GM12878 (cell line): Measurements from ENCODE around the gene SEMA4A. TPM values are rescaled to one million over a fixed set of nuclear protein-coding genes. Genes with fewer than 3 reads are reported as not detected.

ENCODE experiments used
- ATAC-seq: fragments of 200-7000 bp; cut with Tn5 transposase; 3 replicates; pipeline ENCODE4 v1.9.1; 2020; ENCODE audit warnings: mild to moderate bottlenecking, moderate library complexity
- BruUV-seq: library from RNA; stranded (reverse); fragments of 400-500 nt; replicated peaks from 2 replicates; lab custom pipeline; 2021; lab: Mats Ljungman, UMichigan
- CTCF ChIA-PET: fragments of 300-600 bp; sonication (Branson Sonifier 250); formaldehyde crosslinking; extraction: SDS; loops from one replicate; lab custom pipeline; 2021; ENCODE audit warnings: inconsistent platforms; lab: Yijun Ruan, JAX
- POLR2A ChIA-PET: fragments of 350-600 bp; formaldehyde crosslinking; extraction: SDS; loops from one replicate; lab custom pipeline; 2021; ENCODE audit warnings: inconsistent platforms; lab: Charles Lee
- RAD21 ChIA-PET: fragments of 300-600 bp; sonication (Branson Sonifier 250); formaldehyde crosslinking; loops from one replicate; lab custom pipeline; 2023; ENCODE audit warnings: antibody characterized with exemption; ENCODE audit not compliant: unreplicated experiment; lab: Charles Lee
- SMC1A ChIA-PET: fragments of 300-600 bp; sonication (Branson Sonifier 250); formaldehyde crosslinking; loops from one replicate; lab custom pipeline; 2023; ENCODE audit not compliant: unreplicated experiment, uncharacterized antibody; lab: Charles Lee
- DNase-seq: peaks from one replicate; pipeline ENCODE4 v3.0.0-alpha.2; 2011; ENCODE audit warnings: low read depth, low spot score
- FAIRE-seq: peaks from 3 replicates; lab custom pipeline; 2011; peaks lifted over from hg19 to GRCh38; lab: Jason Lieb, UNC
- H2AFZ ChIP-seq: 2 replicates; pipeline ENCODE4 v1.6.0; 2011; ENCODE audit warnings: low read depth, low read length, control low read depth; ENCODE audit not compliant: control insufficient read depth
- H3K27ac ChIP-seq: 2 replicates; pipeline ENCODE4 v1.5.1; 2011; ENCODE audit warnings: control low read depth; ENCODE audit not compliant: control insufficient read depth, insufficient read depth
- H3K27me3 ChIP-seq, 2 experiments: replicated peaks in 1 of 2; 2 replicates each; pipeline versions ENCODE4 v1.6.0 to v1.6.1; 2011; ENCODE audit warnings: low read length in 1 of 2; ENCODE audit not compliant: control insufficient read depth in 2 of 2, insufficient read depth in 2 of 2
- H3K36me3 ChIP-seq, 2 experiments: 2 replicates each; pipeline ENCODE4 v1.5.1; 2011; ENCODE audit warnings: low read length in 1 of 2; ENCODE audit not compliant: control insufficient read depth in 2 of 2, insufficient read depth in 2 of 2
- H3K4me1 ChIP-seq: 2 replicates; pipeline ENCODE4 v1.6.1; 2011; ENCODE audit warnings: mild to moderate bottlenecking, low read length, moderate library complexity, mixed read lengths; ENCODE audit not compliant: control insufficient read depth, insufficient read depth
- H3K4me2 ChIP-seq: 2 replicates; pipeline ENCODE4 v1.6.0; 2011; ENCODE audit warnings: control low read depth; ENCODE audit not compliant: control insufficient read depth, insufficient read depth
- H3K4me3 ChIP-seq: fragments of 200-600 bp; sonication (generic); 2 replicates; pipeline ENCODE4 v1.5.1; 2016
- H3K79me2 ChIP-seq: 2 replicates; pipeline ENCODE4 v1.6.0; 2011; ENCODE audit warnings: low read length; ENCODE audit not compliant: control insufficient read depth, insufficient read depth
- H3K9ac ChIP-seq: 2 replicates; pipeline ENCODE4 v1.8.0; 2011; ENCODE audit warnings: low read length, control low read depth, mixed read lengths; ENCODE audit not compliant: control insufficient read depth, insufficient read depth
- H3K9me3 ChIP-seq: replicated peaks from 3 replicates; pipeline ENCODE4 v1.5.1; 2011; ENCODE audit warnings: mild to moderate bottlenecking, low read length; ENCODE audit not compliant: control insufficient read depth, insufficient read depth
- H4K20me1 ChIP-seq: 2 replicates; pipeline ENCODE4 v1.6.0; 2011; ENCODE audit not compliant: control insufficient read depth, insufficient read depth
- EED ChIP-seq: sonication (generic); IDR thresholded peaks from 2 replicates; pipeline ENCODE4 v1.6.1; 2016; ENCODE audit warnings: antibody characterized with exemption, low read depth
- IKZF1 ChIP-seq: fragments of 450-650 bp; conservative IDR thresholded peaks from 2 replicates; pipeline ENCODE4 v1.6.1; 2017; ENCODE audit warnings: antibody characterized with exemption, mild to moderate bottlenecking
- KLF5 ChIP-seq: fragments of 450-650 bp; IDR thresholded peaks from 2 replicates; pipeline ENCODE4 v1.6.1; 2014; ENCODE audit warnings: mild to moderate bottlenecking; ENCODE audit not compliant: partially characterized antibody
- NFIC ChIP-seq: IDR thresholded peaks from 2 replicates; pipeline ENCODE4 v1.6.1; 2012; ENCODE audit warnings: low read depth, mild to moderate bottlenecking, inconsistent platforms, low read length, moderate library complexity
- NFYB ChIP-seq: IDR thresholded peaks from 2 replicates; pipeline ENCODE4 v1.6.1; 2011; ENCODE audit warnings: low read depth, mild to moderate bottlenecking, low read length, improper control_type of control experiment, moderate library complexity; ENCODE audit not compliant: insufficient read depth
- PAX8 ChIP-seq: fragments of 450-650 bp; IDR thresholded peaks from 2 replicates; pipeline ENCODE4 v1.6.1; 2017; ENCODE audit warnings: mild to moderate bottlenecking, moderate library complexity
- PML ChIP-seq: IDR thresholded peaks from 2 replicates; pipeline ENCODE4 v1.6.1; 2012; ENCODE audit warnings: low read length, inconsistent platforms
- POLR2AphosphoS2 ChIP-seq: IDR thresholded peaks from 2 replicates; pipeline ENCODE4 v1.6.1; 2011; ENCODE audit warnings: low read depth, mild to moderate bottlenecking, low read length, improper control_type of control experiment, moderate library complexity
- SIX5 ChIP-seq: IDR thresholded peaks from 2 replicates; pipeline ENCODE4 v1.6.1; 2011; ENCODE audit warnings: mild to moderate bottlenecking, low read depth, low read length, moderate library complexity; ENCODE audit not compliant: severe bottlenecking
- ZNF622 ChIP-seq: fragments of 450-650 bp; IDR thresholded peaks from 2 replicates; pipeline ENCODE4 v1.6.1; 2017; ENCODE audit warnings: mild to moderate bottlenecking, inconsistent platforms
- WGBS: methylation state at CpG from one replicate; pipeline ENCODE4 v1.1.6; 2016; ENCODE audit warnings: low lambda C conversion rate; ENCODE audit not compliant: insufficient replicate concordance, insufficient coverage; ENCODE audit errors: missing lambda C conversion rate; 5-methylcytosine and 5-hydroxymethylcytosine counted together
- in situ Hi-C: fragments of 300-500 bp; cut with MboI; formaldehyde crosslinking; loops from 9 replicates; pipeline ENCODE4 v1.14.3; 2018; ENCODE audit warnings: mixed read lengths
- intact Hi-C: fragments of 100-400 bp; cut with micrococcal nuclease; formaldehyde crosslinking; loops from one replicate; pipeline ENCODE4 v1.14.2; 2022; ENCODE audit not compliant: unreplicated experiment
- polyA plus RNA-seq, 11 experiments: library from polyadenylated mRNA; depleted of rRNA in 4 of 11; unstranded in 6 of 11; stranded (reverse) in 5 of 11; fragments of >200 nt; fragmentation: Nextera tagmentation in 4 of 11; fragmentation: Illumina TruSeq in 1 of 11; extraction: Ambion mirVana in 4 of 11; extraction: Trizol in 1 of 11; gene quantifications; 1 replicate in 1 of 11; 2 replicates in 10 of 11; pipeline versions ENCODE4 v1.2.1 to v1.2.3, GENCODE V29; 2011 to 2016; ENCODE audit warnings: inconsistent platforms in 2 of 11, missing spikeins in 2 of 11, low read depth in 1 of 11
- total RNA-seq, 4 experiments: library from RNA; depleted of rRNA in 3 of 4; stranded (reverse); fragments of >200 nt in 3 of 4; fragmentation: Illumina TruSeq in 1 of 4; extraction: Trizol in 1 of 4; gene quantifications; 2 replicates each; pipeline versions ENCODE4 v1.2.1 to v1.2.3, GENCODE V29; 2013 to 2021

Gene SEMA4A
- total and polyA plus RNA-seq, 10 of the 15 experiments (the other 5 are each of a cell fraction or from before 2014, with no cell fraction given): 2.6 to 64.2 (median 32.8) TPM

DNA sequence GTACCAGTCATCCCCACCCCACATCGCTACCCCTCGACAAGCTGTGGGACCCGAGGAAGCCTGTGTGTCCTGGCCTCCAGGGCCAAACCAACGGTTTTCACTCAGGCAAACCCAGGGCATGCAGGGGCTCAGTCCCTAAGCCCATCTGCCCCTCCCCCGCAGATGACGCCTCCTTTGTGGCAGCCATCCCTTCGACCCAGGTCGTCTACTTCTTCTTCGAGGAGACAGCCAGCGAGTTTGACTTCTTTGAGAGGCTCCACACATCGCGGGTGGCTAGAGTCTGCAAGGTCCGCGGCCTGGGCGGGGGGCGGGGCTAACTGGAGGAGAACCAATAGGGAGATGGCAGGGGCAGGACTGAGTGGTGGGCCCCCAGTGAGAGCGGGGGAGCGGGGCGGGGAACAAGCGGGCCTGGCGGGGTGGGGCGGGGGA, 7.4 kb downstream of the SEMA4A start:
- POLR2A ChIA-PET: interaction anchor here (1.7 to 3.5 kb wide), 3 partner anchors 10 to 13 kb away, joined by 5 to 10 read pairs (median 9); no protein-coding TSS in a partner anchor
- Histone ChIP-seq H3K9ac (no peak overlapping the region), H3K36me3 (peaks cover 3 to 20% of the 10 kb centered on the region in 2 experiments), H3K4me2 (peak overlapping the region; percentile 58), H2AFZ (peak overlapping the region; percentile 19; the same call in 1 of the 2 replicates), H3K79me2 (peaks cover 17% of the 10 kb centered on the region), H3K4me1 (peaks cover 48% of the 10 kb centered on the region), H3K27ac (no peak overlapping the region; the same call in 1 of the 2 replicates), H4K20me1 (no peaks in the 10 kb centered on the region), H3K9me3 (peaks cover 4% of the 10 kb centered on the region), H3K4me3 (no peak overlapping the region), H3K27me3 (no peaks in the 10 kb centered on the region)
- CTCF ChIA-PET: interaction anchor here (1.2 to 6.7 kb wide), 2 partner anchors 14 to 64 kb away, joined by 5 to 44 read pairs; no protein-coding TSS in a partner anchor
- ATAC-seq (peak; percentile 48), FAIRE-seq (no peak), DNase-seq (no peak)
- RAD21 ChIA-PET: interaction anchor here (0.8 to 1.5 kb wide), 2 partner anchors 33 to 64 kb away, joined by 3 to 4 read pairs; partner anchors contain the start of gene SLC25A44
- in situ Hi-C loops: no loop called here
- WGBS: 61% methylated on average over 16 of the region's 22 CpGs
- TF ChIP-seq IKZF1 (no peak), NFYB (no peak), KLF5 (no peak), PAX8 (no peak), PML (no peak)
- SMC1A ChIA-PET: interaction anchor here (0.8 to 22.3 kb wide), 5 partner anchors 9 to 63 kb away, joined by 3 to 411 read pairs (median 3); no protein-coding TSS in a partner anchor
- intact Hi-C loops: no loop called here
- no TSS peak for BruUV-seq

DNA sequence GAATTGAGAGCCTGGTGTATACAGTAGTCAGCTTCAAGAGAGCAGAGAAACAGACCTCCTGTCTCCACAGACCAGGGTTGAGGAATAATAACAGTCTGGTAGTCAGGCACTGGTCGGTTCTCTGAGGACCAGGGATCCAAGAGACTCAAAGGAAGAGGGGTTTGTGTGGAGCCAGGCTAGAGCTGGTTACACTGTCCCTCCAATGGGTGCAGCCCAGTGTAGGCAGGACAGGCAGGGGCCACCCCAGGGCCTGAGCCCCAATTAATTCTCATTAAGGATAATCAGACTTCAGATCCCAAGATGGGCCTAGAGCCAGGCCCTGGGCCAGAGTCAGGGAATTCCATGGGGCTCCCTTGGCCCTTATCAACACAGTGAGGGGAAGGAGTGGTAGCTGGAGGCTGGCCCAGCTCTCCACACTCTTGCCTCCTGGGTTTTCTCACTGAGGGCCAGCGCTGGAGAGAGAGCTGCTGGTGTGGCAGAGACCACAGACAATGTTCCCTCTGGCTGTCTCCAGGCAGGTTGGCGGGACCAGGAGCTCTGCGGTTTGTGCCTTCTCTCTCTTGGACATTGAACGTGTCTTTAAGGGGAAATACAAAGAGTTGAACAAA, 9.1 kb downstream of the SEMA4A start:
- H3K4me3 ChIP-seq: no peak overlapping the region
- FAIRE-seq: no peak
- H3K36me3 ChIP-seq: peaks cover 3 to 24% of the 10 kb centered on the region in 2 experiments
- BruUV-seq: no TSS peak
- SMC1A ChIA-PET: no interaction called here
- peaks cover 30% of the 10 kb centered on the region for H3K4me1 ChIP-seq
- peaks cover 4% of the 10 kb centered on the region for H3K9me3 ChIP-seq
- TF ChIP-seq NFIC: no peak
- TF ChIP-seq ZNF622: no peak
- TF ChIP-seq SIX5: no peak
- no peak for TF ChIP-seq EED
- no peak for TF ChIP-seq POLR2AphosphoS2
- TF ChIP-seq, all 136 proteins: peak for 0
- in situ Hi-C loops (no loop called here), intact Hi-C loops (no loop called here)
- CTCF ChIA-PET: interaction anchor here (2.1 kb wide), 1 partner anchor 62 kb away, joined by 6 read pairs; no protein-coding TSS in a partner anchor
- POLR2A ChIA-PET: interaction anchor here (1.1 to 1.6 kb wide), 2 partner anchors 32 to 34 kb away, joined by 3 to 5 read pairs; partner anchors contain the start of gene SLC25A44
- DNase-seq (no peak), ATAC-seq (no peak)
- Histone ChIP-seq H3K9ac (no peak overlapping the region), H3K27ac (no peak overlapping the region), H3K79me2 (peaks cover 5% of the 10 kb centered on the region), H3K27me3 (no peaks in the 10 kb centered on the region), H4K20me1 (no peaks in the 10 kb centered on the region), H2AFZ (no peak overlapping the region), H3K4me2 (no peak overlapping the region)
- 88% methylated on average over 5 of the region's 5 CpGs for WGBS
- RAD21 ChIA-PET: interaction anchor here (1.7 kb wide), 1 partner anchor 51 kb away, joined by 4 read pairs; the partner anchor contains the start of gene PMF1
